HG03135 (cell line): ENCODE data around the gene C19orf47.
A peak's percentile ranks its signal among the peaks of the same experiment; 100 is the strongest.

Experiments
- ATAC-seq: cut with Tn5 transposase; IDR thresholded peaks from one replicate; pipeline ENCODE4 v1.9.1; 2021; ENCODE audit warnings: mild to moderate bottlenecking, moderate library complexity; ENCODE audit not compliant: unreplicated experiment

Gene C19orf47

GRCh38 chr19:40321076-40321475 lies 27.1 kb downstream of the C19orf47 start:
- ATAC-seq = no peak

GRCh38 chr19:40320558-40320935 lies 27.6 kb downstream of the C19orf47 start:
- no peak for ATAC-seq

DNA sequence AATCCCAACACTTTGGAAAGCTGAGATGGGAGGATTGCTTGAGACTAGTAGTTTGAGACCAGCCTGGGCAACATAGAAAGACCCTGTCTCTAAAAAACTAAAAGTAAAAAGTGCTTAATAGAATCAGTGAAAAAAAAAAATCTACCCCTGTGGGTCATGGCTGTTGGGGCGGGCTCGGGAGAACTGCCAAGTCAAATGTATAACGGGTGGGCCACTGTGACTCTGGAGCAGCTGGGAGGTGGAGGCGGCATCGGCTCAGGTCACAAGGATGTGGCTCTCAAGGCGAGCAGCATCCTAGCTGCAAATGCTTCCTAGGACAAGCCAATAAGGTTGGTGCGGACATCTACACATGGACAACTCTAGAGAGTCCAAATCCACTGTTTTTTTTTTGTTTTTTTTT lies 30.9 kb downstream of the C19orf47 start:
- ATAC-seq = no peak

DNA sequence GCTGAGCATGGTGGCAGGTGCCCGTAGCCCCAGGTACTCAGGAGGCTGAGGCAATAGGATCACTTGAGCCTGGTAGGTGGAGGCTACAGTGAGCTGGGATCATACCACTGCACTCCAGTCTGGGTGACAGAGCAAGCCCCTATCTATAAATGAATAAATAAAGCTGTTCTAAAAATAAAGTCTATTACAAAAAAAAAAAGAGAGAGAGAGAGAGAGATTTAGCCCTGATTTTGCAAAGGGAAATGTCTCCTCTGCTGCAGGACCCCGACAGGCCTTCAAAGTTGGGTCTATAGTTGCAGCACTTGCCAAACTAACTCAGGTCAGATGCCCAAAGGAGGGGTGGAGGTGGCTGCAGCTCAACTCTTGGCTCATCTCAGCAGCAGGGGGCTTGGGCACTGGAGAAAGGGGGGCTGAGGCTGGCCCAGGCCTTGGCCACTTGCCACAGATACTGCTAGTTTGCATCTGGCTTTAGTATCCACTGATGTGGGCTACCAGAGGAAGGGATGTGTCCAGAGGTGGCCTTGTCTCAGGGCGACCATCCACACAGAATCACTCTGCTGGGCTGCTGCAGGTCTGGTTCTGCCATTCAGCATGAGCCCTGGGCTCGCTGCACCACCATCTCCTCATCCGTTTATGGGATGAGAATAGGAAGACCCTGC lies 32.3 kb downstream of the C19orf47 start:
- no peak for ATAC-seq

DNA sequence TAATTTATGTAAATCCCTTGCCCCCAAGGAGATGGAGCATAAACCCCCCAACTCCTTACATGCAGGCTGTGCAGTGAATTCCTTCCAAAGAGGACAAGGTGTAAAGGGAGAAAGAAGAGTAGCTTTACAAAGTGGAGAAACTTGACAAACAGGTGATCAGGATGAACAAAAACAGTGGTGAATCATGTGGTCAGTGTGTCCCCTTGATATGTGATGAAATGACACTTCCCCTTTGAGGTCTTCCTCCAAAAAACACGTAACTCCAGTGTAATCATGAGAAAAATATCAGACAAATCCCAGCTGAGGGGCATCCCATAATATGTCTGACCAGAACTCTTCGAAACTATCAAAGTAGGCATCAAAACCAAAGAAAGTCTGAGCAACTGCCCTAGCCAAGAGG lies 33.5 kb downstream of the C19orf47 start:
- no peak for ATAC-seq

GRCh38 chr19:40313229-40313983 lies 34.8 kb downstream of the C19orf47 start:
- ATAC-seq = no peak

GRCh38 chr19:40312533-40312932 lies 35.7 kb downstream of the C19orf47 start:
- no peak for ATAC-seq

DNA sequence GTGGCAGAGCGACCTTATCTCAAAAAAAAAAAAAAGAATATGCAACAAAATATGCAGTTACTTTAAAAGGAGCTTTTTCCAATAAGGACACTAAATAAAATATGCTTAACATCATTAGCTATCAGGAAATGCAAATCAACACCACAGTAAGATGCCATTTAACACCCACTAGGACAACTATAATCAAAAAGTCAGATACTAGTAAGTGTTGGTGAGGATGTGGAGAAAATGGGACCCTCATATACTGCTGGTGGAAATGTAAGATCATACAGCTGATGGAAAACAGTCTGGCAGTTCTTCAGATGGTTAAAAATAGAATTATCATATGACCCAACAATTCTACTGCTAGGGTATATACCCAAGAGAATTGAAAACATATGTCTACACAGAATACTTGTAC lies 38.5 kb downstream of the C19orf47 start:
- ATAC-seq = no peak

GRCh38 chr19:40305403-40305802 lies 42.8 kb downstream of the C19orf47 start:
- ATAC-seq = no peak

- ATAC-seq = no peak
Observed at GRCh38 chr19:40304306-40304705, 43.9 kb downstream of the C19orf47 start.

DNA sequence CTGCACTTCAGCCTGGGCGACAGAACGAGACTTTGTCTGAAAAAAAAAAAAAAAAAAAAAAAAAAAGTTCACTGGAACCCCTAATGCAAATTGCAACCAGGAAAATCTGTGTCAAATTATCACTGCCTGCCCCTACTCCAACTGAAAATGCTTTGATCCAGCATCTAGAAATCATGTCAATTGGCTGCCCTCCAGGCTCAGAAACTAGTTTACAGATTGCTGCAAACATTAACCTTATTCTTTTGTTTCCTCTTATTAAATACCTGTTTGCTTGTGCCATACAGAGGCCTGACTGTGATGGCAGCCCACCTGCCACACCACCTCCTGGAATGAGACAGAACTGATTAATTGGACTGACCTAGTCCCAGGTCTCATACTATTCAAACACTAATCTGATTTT lies 44.4 kb downstream of the C19orf47 start:
- ATAC-seq = no peak

GRCh38 chr19:40302224-40303011 lies 45.8 kb downstream of the C19orf47 start:
- ATAC-seq = no peak

DNA sequence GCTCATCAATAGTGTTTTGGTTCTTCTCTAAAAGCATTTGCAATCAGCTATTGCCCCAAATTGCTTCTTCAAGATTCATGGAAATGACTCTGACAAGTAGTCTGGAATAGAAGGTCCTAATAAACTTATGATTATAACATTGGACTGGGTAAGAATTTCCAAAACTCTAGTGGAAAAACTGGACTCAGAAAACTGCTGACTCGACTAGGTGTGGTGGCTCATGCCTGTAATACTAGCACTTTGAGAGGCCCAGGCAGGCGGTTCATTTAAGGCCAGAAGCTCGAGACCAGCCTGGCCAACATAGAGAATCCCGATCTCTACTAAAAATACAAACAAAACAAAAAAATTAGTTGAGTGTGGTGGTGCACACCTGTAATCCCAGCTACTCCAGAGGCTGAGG lies 47.5 kb downstream of the C19orf47 start:
- ATAC-seq = no peak

DNA sequence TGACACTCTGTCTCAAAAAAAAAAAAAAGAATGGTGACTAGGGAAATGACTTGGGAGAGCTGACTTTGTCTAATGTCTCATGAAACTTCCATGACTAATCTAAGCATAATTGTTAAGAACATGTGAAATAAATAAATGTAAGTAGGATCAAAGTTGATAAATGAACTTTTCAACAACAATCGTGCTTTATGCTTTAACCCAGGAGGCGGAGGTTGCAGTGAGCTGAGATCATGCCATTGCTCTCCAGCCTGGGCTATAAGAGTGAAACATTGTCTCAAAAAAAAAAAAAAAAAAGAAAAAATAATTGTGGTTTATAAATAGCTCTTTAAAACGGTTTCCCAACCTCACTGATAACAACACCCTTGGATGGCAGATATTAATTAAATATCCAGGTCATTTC lies 50.2 kb downstream of the C19orf47 start:
- ATAC-seq = no peak

DNA sequence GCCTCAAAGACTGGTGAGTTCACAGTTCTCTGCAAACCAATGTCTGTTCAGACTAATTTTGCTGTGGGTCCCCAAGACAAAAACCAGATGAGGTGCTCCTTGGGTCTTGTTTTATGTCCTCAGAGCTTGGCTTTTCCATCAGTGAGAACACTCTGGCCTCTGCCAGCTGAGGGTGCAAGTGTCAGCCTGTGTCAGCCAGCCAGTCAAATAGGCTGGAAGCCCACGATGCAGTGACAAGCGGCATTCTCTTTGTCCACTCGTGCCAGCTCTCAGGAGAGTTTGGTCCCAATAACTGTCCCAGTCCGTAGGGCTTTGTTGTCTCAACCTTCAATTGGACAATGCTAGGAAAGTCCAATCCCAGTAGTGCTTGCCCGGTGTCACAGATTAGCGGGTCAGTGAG lies 53.6 kb downstream of the C19orf47 start:
- no peak for ATAC-seq

DNA sequence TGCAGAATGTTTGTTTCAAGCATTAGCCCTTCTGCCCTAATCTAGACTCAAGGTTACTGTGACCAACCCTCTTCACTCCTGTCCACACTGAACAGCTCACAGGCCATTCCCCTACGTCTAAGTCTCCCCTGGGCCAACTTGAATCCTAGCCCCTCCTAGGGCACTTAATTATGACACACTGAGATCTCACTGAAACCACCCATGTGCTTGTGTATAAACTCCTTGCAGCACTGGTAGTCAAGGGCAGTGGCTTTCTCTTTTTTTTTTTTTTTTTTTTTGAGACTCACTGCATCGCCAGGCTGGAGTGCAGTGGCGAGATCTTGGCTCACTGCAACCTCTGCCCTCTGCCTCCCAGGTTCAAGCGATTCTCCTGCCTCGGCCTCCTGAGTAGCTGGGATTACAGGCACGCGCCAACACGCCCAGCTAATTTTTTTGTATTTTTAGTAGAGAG lies 61.2 kb downstream of the C19orf47 start:
- ATAC-seq = no peak

GRCh38 chr19:40286235-40286970 lies 61.8 kb downstream of the C19orf47 start:
- ATAC-seq = no peak

DNA sequence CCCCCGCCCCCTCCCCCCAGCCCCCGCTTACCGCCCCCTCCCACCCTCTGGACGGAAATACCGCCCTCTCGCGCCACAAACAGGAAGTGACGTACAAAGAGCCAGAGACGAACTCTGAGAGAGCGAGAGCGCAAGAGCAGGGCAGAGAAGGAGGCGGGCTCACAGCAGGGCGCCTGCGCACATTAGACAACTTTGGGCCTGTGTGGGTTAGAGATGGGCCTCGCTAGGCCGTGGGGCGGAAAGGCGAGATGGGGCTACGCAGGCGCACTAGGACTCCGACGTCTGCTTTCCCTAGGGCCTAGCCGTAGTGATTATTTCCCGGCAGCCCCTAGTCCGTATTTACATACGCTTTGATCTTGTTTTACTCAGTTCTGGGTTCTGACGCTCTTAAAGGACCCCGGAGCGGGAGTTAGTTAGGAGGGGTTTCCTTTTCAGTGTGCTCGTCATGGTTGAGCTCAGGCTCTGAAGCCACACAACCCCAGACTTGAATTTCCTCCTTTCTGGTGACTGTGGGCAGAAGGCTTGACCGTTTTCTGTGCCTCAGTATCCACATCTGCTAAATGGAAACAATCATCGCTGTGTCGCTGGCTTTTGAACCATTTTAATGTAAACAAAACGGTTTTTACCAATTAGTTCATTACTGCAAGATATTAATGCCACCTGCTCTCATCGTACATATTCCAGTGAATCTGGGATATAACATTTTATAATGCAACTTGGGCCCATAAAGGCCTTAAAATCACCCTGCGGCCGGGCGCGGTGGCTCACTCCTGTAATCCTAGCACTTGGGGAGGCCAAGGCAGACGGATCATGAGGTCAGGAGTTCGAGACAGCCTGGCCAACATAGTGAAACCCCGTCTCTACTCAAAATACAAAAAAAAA lies 62.6 kb downstream of the C19orf47 start:
- peak; percentile 79 for ATAC-seq

DNA sequence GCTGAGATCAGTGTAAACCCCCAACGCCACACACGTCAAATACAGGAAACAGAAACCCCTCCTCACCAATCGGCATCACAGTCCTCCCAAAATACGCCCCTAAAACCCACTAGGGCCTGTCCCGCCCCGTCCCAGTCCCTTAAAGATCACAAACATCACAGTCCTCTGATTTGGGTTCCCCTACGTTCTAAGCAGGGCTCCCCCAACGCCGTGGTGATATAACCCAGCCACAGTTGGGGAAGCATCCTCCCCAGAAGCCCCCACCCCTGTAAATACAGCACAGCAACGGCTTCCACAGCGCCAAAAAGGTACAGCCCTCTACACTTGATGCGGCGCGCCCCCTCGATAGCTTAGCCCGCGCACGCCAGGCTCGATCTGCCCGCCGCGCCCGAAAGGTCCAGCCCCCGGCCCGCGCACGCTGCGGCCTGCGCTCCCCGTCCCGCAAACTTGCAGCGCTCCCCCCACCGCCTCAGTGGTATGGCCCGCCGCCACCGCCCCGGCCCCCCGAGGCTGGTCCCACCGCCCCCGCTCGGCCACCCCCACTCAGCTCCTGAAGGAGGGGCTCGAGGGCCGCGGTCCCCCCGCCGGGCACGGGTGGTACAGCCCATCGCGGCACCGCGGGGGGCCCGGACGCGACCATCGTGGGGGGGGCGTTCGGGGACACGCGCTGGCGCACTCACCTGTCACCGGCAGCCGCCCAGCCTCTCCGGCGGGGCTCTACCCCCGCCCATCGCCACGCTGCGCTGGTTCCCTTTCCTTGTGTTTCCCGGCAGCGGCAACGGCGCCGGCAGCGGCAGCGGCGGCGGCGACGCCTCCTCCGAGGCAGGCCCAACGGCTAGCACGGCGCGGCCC lies 63.5 kb downstream of the C19orf47 start, which contains the start of gene AKT2:
Gene AKT2, minus strand, starts transcription at position 845 of the 852 bp plus-strand sequence. CDS start 20,078 bp downstream, outside the sequence.
- ATAC-seq = peak; percentile 25
